ENCODE data around the gene MEOX1. TPM values are rescaled to one million over a fixed set of nuclear protein-coding genes. Genes with fewer than 3 reads are reported as not detected.

Gene MEOX1
- total and polyA plus RNA-seq, 9 donors: 0.22 to 7.7 (median 1.2) TPM; not detected in 1

DNA sequence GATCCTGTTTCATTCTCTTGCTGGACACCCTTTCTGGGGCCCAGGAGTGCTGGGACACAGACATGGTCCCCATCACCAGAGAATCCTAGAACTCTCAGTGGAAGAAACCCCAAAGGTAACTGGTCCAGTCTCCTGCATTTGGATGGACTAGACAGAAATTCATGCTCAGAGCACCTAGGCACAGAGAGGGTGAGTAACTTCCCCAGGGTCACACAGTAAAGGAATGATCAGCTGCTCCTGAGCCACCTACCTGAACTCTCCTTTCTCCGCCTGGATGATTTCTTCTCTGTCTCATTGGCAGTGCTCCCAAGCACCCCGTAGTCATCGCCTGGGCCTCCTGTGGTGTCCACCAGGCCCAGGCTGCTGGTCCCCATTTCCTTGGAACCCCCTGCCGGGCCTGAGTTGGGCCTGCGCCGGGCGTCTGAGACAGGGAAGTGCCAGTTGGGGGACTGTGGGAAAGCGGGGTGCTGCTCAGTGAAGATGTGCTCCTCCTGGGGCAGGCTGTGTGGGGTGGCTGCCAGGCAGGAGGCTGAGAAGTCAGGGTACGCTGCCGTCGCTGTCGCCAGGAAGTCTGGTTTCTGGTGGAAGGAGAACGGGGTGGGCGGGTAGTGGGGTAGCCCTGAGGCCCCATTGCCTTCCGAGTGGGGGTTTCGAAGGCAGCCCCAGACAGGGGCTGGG is 767 bp downstream of the MEOX1 start:
- Histone ChIP-seq H3K9me3 (no peaks in the 10 kb centered on the region), H3K4me1 (ENCODE audit: insufficient read depth) (no peaks in the 10 kb centered on the region), H3K27me3 (no peaks in the 10 kb centered on the region), H3K4me3 (no peak overlapping the region), H3K27ac (no peak overlapping the region), H3K36me3 (no peaks in the 10 kb centered on the region)
- DNase-seq: no peak
- TF ChIP-seq EP300 (IDR thresholded peaks at IDR 0.05) (no peak), POLR2A (IDR thresholded peaks at IDR 0.05) (no peak)
- TF ChIP-seq, protein P1, sequence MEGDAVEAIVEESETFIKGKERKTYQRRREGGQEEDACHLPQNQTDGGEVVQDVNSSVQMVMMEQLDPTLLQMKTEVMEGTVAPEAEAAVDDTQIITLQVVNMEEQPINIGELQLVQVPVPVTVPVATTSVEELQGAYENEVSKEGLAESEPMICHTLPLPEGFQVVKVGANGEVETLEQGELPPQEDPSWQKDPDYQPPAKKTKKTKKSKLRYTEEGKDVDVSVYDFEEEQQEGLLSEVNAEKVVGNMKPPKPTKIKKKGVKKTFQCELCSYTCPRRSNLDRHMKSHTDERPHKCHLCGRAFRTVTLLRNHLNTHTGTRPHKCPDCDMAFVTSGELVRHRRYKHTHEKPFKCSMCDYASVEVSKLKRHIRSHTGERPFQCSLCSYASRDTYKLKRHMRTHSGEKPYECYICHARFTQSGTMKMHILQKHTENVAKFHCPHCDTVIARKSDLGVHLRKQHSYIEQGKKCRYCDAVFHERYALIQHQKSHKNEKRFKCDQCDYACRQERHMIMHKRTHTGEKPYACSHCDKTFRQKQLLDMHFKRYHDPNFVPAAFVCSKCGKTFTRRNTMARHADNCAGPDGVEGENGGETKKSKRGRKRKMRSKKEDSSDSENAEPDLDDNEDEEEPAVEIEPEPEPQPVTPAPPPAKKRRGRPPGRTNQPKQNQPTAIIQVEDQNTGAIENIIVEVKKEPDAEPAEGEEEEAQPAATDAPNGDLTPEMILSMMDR (IDR thresholded peaks at IDR 0.05): no peak
- 68 to 78% (median 73%) methylated on average over 16 of the region's 16 CpGs for WGBS, 3 donors
- intact Hi-C loops (cut with DNase I): no loop called here

DNA sequence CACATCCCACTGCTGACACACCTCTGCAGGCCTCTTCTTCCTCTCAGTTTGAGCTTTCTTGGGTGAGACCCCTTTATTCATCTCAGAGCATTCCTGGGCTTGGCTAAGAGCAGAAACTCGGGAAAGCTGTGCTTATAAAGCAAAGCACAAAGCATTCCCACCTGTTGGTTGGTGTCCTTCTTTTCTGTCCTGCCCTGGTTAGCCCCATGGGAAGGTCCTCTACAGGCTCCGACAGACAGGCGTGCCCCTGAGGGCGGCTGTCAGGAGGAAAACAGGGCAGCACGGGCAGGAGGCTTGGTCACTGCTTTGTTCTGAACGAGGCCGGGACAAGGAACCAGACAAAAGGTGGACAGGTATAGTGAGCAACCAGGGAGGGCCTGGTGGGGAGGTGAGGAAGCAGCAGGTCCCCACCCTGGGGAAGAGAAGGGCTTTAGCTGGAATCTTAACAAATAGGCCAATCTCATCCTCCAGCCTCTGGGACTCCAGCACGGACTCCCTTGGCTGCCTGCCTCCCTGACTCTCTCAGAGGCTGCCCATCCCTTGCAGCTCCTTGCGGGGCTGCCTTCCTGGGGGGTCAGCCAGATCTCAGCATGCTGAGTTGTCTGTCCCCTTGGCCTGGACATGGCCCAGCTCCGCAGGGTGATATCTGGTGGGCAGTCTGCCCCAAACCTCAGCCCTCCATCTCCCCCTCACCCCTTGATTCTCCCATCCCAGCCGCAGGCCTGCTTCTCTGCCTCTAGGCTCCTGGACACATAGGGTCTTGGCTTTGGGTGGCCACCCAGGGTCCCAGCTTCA is 1.7 kb downstream of the MEOX1 start:
- H3K27ac ChIP-seq: no peak overlapping the region
- H3K9me3 ChIP-seq: no peaks in the 10 kb centered on the region
- no peak overlapping the region for H3K4me3 ChIP-seq
- no peaks in the 10 kb centered on the region for H3K4me1 ChIP-seq (ENCODE audit: insufficient read depth)
- intact Hi-C loops (cut with DNase I): no loop called here
- H3K27me3 ChIP-seq: no peaks in the 10 kb centered on the region
- DNase-seq: no peak
- TF ChIP-seq EP300 (IDR thresholded peaks at IDR 0.05): no peak
- TF ChIP-seq, protein P1 (IDR thresholded peaks at IDR 0.05): no peak
- no peak for TF ChIP-seq POLR2A (IDR thresholded peaks at IDR 0.05)
- 69 to 81% (median 80%) methylated on average over 11 of the region's 11 CpGs for WGBS, 3 donors
- no peaks in the 10 kb centered on the region for H3K36me3 ChIP-seq

DNA sequence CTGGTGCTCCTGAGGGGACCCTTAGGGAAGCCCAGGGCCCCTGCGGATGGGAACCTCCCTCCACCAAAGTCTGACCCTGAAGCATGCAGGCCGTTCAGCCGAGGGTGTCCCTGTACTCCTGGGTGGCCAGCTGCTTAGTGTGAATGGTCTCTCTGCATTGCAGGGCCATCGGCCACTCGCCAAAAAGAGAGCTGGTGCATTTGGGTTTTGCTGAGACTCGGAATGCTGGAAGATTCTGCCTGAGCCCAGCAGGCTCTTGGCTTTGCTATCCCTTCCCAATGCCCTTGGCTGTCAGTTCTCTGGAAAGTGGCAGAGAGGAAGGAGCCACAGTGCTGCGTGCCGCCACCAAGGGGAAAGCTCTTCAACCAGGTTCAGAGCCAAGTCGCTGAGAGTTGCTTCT is 2.8 kb downstream of the MEOX1 start:
- no peak overlapping the region for H3K27ac ChIP-seq
- DNase-seq: no peak
- no peaks in the 10 kb centered on the region for H3K27me3 ChIP-seq
- no peaks in the 10 kb centered on the region for H3K36me3 ChIP-seq
- WGBS, 3 donors: 67 to 82% (median 75%) methylated on average over 9 of the region's 9 CpGs
- intact Hi-C loops (cut with DNase I): no loop called here
- TF ChIP-seq POLR2A (IDR thresholded peaks at IDR 0.05) (no peak), EP300 (IDR thresholded peaks at IDR 0.05) (no peak)
- TF ChIP-seq, protein P1 (IDR thresholded peaks at IDR 0.05): no peak
- H3K9me3 ChIP-seq: no peaks in the 10 kb centered on the region
- H3K4me1 ChIP-seq (ENCODE audit: insufficient read depth): no peaks in the 10 kb centered on the region
- H3K4me3 ChIP-seq: no peak overlapping the region

DNA sequence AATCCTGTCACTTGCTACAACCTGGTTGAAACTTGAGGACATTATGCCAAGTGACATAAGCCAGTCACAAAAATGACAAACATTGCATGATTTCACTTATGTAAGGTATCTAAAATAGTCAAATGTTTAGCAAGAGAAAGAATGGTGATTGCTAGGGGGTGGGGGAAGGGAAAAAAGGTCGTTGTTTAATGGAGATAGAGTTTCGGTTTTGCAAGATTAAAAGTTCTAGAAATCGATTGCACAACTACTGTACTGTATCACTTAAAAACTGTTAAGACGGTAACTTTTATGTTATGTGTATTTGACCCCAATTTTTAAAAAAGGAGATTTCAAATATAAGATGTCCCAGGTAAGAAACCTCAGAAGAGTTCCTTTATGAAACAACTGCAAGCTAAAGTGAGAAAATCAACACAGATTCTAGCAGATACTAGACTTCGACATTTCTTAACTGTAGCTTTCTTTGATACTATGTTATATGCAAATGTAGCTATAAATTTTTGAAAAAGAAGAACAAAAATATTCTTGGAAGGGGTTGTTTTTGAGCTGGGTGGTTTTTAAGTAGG is 5.9 kb downstream of the MEOX1 start:
- 56 to 62% (median 57%) methylated on average over 5 of the region's 5 CpGs for WGBS, 3 donors
- no peak overlapping the region for H3K27ac ChIP-seq
- H3K27me3 ChIP-seq: no peaks in the 10 kb centered on the region
- H3K36me3 ChIP-seq: no peaks in the 10 kb centered on the region
- H3K9me3 ChIP-seq: no peaks in the 10 kb centered on the region
- H3K4me3 ChIP-seq: no peak overlapping the region
- H3K4me1 ChIP-seq (ENCODE audit: insufficient read depth): no peaks in the 10 kb centered on the region
- DNase-seq: no peak
- intact Hi-C loops (cut with DNase I): no loop called here
- TF ChIP-seq, protein P1 (IDR thresholded peaks at IDR 0.05): no peak
- TF ChIP-seq POLR2A (IDR thresholded peaks at IDR 0.05) (no peak), EP300 (IDR thresholded peaks at IDR 0.05) (no peak)
